OCI-LY1 (cell line): ENCODE measurements around the gene SP100.
A peak's percentile ranks its signal among the peaks of the same experiment; 100 is the strongest.

Experiments
- H2AFZ ChIP-seq: fragments of 200-600 bp; sonication (generic), shearing (Covaris generic); 2 replicates; pipeline ENCODE4 v1.6.0; 2014; ENCODE audit warnings: antibody characterized with exemption, mild to moderate bottlenecking, low read length
- H3F3A ChIP-seq: fragments of 200-600 bp; sonication (generic), shearing (Covaris generic); 2 replicates; pipeline ENCODE4 v1.6.0; 2014; ENCODE audit warnings: mild to moderate bottlenecking, antibody characterized with exemption, low read length, moderate library complexity; ENCODE audit not compliant: insufficient read depth
- H3K27ac ChIP-seq: fragments of 200-600 bp; sonication (generic); 2 replicates; pipeline ENCODE4 v1.5.1; 2014; ENCODE audit warnings: low read length, mixed run types, mild to moderate bottlenecking, low read depth; ENCODE audit not compliant: poor library complexity, severe bottlenecking
- H3K27me3 ChIP-seq: fragments of 200-600 bp; sonication (generic); 2 replicates; pipeline ENCODE4 v1.6.0; 2014; ENCODE audit warnings: antibody characterized with exemption, mild to moderate bottlenecking, low read length, moderate library complexity; ENCODE audit not compliant: insufficient read depth
- H3K36me3 ChIP-seq: fragments of 200-600 bp; sonication (generic); 2 replicates; pipeline ENCODE4 v1.6.1; 2014; ENCODE audit warnings: mild to moderate bottlenecking, antibody characterized with exemption, low read length, moderate library complexity, mixed read lengths; ENCODE audit not compliant: insufficient read depth
- H3K4me1 ChIP-seq: fragments of 200-600 bp; sonication (generic); 2 replicates; pipeline ENCODE4 v1.5.1; 2014; ENCODE audit warnings: mild to moderate bottlenecking, low read length, moderate library complexity; ENCODE audit not compliant: insufficient read depth, severe bottlenecking
- H3K4me2 ChIP-seq: fragments of 200-600 bp; sonication (generic), shearing (Covaris generic); 2 replicates; pipeline ENCODE4 v1.6.1; 2014; ENCODE audit warnings: low read length
- H3K4me3 ChIP-seq: fragments of 200-600 bp; sonication (generic); 2 replicates; pipeline ENCODE4 v1.5.1; 2014; ENCODE audit warnings: low read length, low read depth, mild to moderate bottlenecking, mixed read lengths; ENCODE audit not compliant: poor library complexity, severe bottlenecking
- H3K79me2 ChIP-seq: fragments of 200-600 bp; shearing (Covaris generic); 2 replicates; pipeline ENCODE4 v1.6.1; 2016; ENCODE audit warnings: mixed run types, low read length, mixed read lengths; ENCODE audit not compliant: insufficient read depth
- H3K9ac ChIP-seq: fragments of 200-600 bp; sonication (generic), shearing (Covaris generic); 2 replicates; pipeline ENCODE4 v1.6.1; 2014; ENCODE audit warnings: mild to moderate bottlenecking, low read length, mixed read lengths
- H3K9me2 ChIP-seq: fragments of 200-600 bp; sonication (generic), shearing (Covaris generic); 2 replicates; pipeline ENCODE4 v1.6.1; 2014; ENCODE audit warnings: low read depth, mild to moderate bottlenecking, low read length, mixed read lengths
- H3K9me3 ChIP-seq: fragments of 200-600 bp; shearing (Covaris generic); 2 replicates; pipeline ENCODE4 v1.6.1; 2014; ENCODE audit warnings: low read length, mixed read lengths
- H4K20me1 ChIP-seq: fragments of 200-600 bp; sonication (generic), shearing (Covaris generic); 2 replicates; pipeline ENCODE4 v1.6.0; 2016; ENCODE audit warnings: mild to moderate bottlenecking, low read length; ENCODE audit not compliant: insufficient read depth
- CTCF ChIP-seq: fragments of 200-600 bp; sonication (generic), shearing (Covaris generic); IDR thresholded peaks from 2 replicates; pipeline ENCODE4 v1.5.1; 2017; ENCODE audit warnings: mild to moderate bottlenecking, antibody characterized with exemption, low read length, moderate library complexity, mixed read lengths
- EZH2 ChIP-seq: fragments of 200-600 bp; sonication (generic), shearing (Covaris generic); IDR thresholded peaks from 2 replicates; pipeline ENCODE4 v1.8.0; 2017; ENCODE audit warnings: borderline replicate concordance, mixed run types, mild to moderate bottlenecking, antibody characterized with exemption, low read length, moderate library complexity, mixed read lengths

SP100 gene

GRCh38 chr2:230457073-230457768 lies 41.2 kb downstream of the SP100 start:
- Histone ChIP-seq H3K9me3 (peaks cover 12% of the 10 kb centered on the region; the same call in 1 of the 2 replicates), H3K9me2 (no peaks in the 10 kb centered on the region), H3K36me3 (peaks cover 90% of the 10 kb centered on the region), H2AFZ (no peak overlapping the region), H3K27me3 (no peaks in the 10 kb centered on the region), H3K4me3 (no peak overlapping the region), H3K79me2 (no peaks in the 10 kb centered on the region), H3K9ac (no peak overlapping the region), H3K4me1 (peaks cover 11% of the 10 kb centered on the region), H3K4me2 (no peak overlapping the region; the same call in 1 of the 2 replicates), H3F3A (no peaks in the 10 kb centered on the region), H4K20me1 (no peaks in the 10 kb centered on the region), H3K27ac (peak overlapping the region; percentile 48)
- TF ChIP-seq EZH2 (no peak), CTCF (no peak)

GRCh38 chr2:230457793-230458192 lies 41.8 kb downstream of the SP100 start:
- H3K27me3 ChIP-seq: no peaks in the 10 kb centered on the region
- peaks cover 90% of the 10 kb centered on the region for H3K36me3 ChIP-seq
- no peak overlapping the region for H3K9ac ChIP-seq
- H3K9me3 ChIP-seq: peaks cover 9% of the 10 kb centered on the region; the same call in 1 of the 2 replicates
- H3K4me1 ChIP-seq: peaks cover 11% of the 10 kb centered on the region
- no peaks in the 10 kb centered on the region for H3F3A ChIP-seq
- no peaks in the 10 kb centered on the region for H4K20me1 ChIP-seq
- no peaks in the 10 kb centered on the region for H3K79me2 ChIP-seq
- no peak overlapping the region for H2AFZ ChIP-seq
- H3K27ac ChIP-seq: no peak overlapping the region
- no peak for TF ChIP-seq EZH2
- no peak for TF ChIP-seq CTCF
- no peak overlapping the region for H3K4me3 ChIP-seq
- no peak overlapping the region for H3K4me2 ChIP-seq
- H3K9me2 ChIP-seq: no peaks in the 10 kb centered on the region

GRCh38 chr2:230459216-230459615 lies 43.2 kb downstream of the SP100 start:
- no peak overlapping the region for H2AFZ ChIP-seq
- peaks cover 11% of the 10 kb centered on the region for H3K4me1 ChIP-seq
- no peak overlapping the region for H3K4me2 ChIP-seq
- no peaks in the 10 kb centered on the region for H3F3A ChIP-seq
- H3K9me2 ChIP-seq: no peaks in the 10 kb centered on the region
- H3K36me3 ChIP-seq: peaks cover 90% of the 10 kb centered on the region
- no peaks in the 10 kb centered on the region for H3K79me2 ChIP-seq
- no peak overlapping the region for H3K9ac ChIP-seq
- H4K20me1 ChIP-seq: no peaks in the 10 kb centered on the region
- H3K4me3 ChIP-seq: no peak overlapping the region
- no peaks in the 10 kb centered on the region for H3K27me3 ChIP-seq
- TF ChIP-seq CTCF (no peak), EZH2 (no peak)
- no peak overlapping the region for H3K27ac ChIP-seq
- peaks cover 9% of the 10 kb centered on the region; the same call in 1 of the 2 replicates for H3K9me3 ChIP-seq
